Medulla oblongata (tissue), 1 donor: ENCODE measurements around the gene PLAU.
"Not testable (repeated sequence)": the region's sequence is repeated elsewhere in the genome, so short reads cannot be mapped to it uniquely, and the experiment has no call there.

Experiments used
- DNase-seq: peaks from one replicate; pipeline ENCODE4 v3.0.0-alpha.2; 2015; ENCODE audit errors: extremely low spot score

The PLAU gene

GRCh38 chr10:73950155-73950948 is 39.4 kb downstream of the PLAU start:
- no peak for DNase-seq

- DNase-seq = no peak
Observed at GRCh38 chr10:73953665-73954064, 42.7 kb downstream of the PLAU start.

DNA sequence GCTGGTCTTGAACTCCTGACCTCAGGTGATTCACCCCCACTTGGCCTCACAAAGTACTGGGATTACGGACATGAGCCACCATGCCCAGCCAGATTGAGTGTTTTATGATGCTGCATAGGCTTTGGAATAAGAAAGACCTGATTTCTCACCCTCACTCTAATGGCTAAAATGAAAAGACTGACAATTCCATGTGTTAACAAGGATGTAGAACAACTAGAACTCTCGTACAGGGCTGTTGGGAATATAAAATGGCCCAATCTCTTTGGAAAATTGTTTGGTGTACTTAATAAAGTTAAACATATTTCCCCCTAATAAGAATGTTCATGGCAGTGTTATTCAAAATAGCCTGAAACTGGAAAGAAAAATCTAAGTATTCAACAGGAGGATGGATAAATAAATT is 43.8 kb downstream of the PLAU start:
- no peak for DNase-seq

- DNase-seq = no peak
Observed at GRCh38 chr10:73955719-73956118, 44.8 kb downstream of the PLAU start.

DNA sequence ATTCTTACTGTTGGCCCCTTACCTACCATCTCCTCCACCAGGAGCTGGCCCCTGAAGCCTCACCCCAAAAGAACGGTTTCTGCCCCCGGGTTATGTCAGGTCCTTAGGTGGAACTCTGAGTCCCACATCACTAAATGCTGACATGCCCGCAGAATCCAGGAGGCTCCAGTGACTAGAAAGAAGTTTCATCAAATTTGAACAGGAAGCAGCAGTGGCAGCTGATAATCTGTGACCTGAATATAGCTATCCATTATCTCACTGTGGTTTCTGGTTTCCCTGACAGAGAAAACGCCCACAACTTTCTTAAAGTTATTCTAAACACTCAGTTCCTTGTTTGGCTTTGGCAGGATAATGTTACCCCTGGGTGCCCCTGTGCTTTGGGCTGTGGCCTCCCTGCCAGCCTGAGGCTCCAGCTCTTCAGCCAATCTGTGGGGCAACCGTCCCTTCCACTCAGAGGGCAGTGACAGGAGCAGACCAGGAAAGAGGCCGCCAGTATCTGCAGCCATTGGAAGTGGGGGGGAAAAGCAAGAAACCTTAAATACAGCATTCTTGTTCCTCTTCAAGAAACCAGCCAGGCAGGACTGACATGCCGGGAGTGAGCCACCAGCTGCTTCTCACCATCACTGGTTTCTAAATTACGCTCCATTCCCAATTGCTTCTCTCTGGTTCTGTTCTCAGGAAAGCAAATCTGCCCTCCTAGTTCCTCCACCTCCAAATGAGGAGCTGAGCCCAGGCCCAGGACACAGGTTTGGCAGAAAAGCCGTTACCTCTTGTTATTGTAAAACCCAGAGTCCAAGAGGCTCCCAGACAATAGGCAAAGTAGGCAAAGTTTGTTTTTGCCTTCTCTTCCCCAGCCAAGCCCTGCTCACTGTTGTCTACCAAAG is 45.8 kb downstream of the PLAU start:
- peak; percentile 62 for DNase-seq

DNA sequence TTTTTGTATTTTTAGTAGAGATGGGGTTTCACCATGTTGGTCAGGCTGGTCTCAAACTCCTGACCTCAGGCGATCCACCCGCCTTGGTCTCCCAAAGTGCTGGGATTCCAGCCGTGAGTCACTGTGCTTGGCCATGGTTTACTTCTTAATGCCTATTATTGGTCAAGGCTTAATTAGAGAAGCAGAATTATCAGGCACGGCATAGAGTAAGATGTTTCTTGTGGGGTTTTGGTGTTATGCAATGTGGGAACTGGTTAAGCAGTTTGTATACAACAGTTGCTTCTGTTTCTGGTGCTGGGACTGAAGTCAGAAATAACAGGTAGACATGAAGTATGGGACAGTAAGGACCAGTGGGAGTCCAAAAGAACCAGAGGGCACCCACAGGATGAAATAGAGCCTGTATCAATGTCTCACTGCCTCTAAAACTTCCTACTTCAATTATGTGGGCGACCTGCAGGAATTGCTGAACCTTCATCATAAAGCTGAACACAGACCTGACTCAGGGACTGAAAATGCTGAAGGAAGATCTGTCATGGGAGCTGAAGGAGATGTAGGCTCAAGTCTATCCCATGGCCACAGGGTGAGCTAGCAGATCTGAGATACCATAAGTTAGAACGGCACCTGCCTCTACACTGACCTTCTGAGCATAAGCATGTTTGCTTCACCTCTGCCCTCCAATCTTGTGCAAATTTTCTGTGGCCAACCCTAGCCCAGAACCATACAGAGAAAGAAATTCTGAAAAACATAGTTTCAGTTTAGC is 48.7 kb downstream of the PLAU start:
- DNase-seq = no peak

DNA sequence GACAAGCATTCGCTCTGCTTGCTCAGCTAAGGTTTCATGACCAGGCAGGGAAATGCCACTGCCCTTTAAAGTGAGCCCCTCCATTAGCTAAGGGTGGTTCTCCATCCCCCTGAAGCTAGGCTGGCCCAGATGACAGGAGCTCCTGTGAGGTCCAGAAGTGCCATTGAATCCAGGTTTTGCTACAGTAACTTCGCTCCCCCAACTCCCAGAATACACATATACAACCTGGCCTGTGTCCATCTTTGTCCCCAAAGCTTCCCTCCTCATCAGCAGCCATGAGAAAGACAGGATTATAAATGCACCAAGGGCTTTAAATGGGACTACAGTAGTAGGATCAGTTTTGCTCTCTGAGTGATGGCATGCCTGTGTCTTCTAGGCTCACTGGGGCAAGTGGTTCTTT is 51.5 kb downstream of the PLAU start:
- DNase-seq = no peak

- DNase-seq = not testable (repeated sequence)
Observed at GRCh38 chr10:73963533-73963932, 52.6 kb downstream of the PLAU start.

DNA sequence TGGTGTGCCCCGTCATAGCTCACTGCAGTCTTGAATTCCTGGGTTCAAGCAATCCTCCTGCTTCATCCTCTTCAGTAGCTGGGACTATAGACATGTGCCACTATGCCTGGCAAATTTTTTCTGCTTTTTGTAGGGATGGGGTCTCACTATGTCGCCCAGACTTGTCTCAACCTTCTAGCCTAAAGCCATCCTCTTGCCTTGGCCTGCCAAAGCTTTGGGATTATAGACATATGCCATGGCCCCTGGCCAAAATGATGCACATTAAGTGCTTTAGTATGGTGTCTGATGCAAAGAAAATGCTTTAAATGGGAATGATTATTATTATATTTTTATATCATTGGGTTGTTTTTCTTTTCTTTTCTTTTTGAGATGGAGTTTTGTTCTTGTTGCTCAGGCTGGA is 53.8 kb downstream of the PLAU start:
- no peak for DNase-seq

DNA sequence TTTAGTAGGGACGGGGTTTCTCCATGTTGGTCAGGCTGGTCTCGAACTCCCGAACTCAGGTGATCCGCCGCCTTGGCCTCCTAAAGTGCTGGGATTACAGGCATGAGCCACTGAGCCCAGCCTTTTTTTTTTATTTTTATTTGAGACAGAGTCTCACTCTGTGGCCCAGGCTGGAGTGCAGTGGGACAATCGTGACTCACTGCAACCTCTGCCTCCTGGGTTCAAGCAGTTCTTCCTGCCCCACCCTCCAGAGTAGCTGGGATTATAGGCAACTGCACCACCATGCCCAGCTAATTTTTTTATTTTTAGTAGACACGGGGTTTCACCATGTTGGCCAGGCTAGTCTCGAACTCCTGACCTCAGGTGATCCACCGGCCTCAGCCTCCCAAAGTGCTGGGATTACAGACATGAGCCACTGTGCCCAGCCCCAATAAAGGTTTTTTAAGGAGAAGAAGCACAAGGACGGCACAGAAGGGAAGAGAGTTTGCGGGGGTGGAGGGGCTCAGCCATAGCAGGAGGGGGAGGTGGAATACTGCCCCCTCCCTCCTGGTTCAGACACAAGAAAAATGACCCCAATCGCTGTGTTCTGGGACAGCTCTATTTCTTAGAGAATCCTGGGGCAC is 54.4 kb downstream of the PLAU start:
- DNase-seq = not testable (repeated sequence)

GRCh38 chr10:73965890-73966768 is 55.2 kb downstream of the PLAU start:
- DNase-seq = peak; percentile 26

DNA sequence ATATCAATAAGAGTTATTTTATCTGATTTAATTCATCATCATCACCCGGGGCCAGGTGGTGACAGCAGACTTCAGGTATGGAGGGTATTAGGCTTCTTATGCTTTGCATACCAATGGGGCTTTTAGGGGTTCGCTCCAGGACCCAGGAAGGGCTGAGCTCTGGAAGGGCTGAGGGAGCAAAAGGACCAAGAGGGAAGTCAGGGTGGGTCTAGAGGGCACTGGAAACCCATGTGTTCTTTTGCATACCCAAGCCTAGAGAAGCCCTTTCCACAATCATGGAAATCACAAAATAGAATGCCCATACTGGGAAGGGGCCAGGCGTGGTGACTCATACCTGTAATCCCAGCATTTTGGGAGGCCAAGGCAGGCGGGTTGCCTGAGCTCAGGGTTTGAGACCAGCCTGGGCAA is 56.1 kb downstream of the PLAU start:
- no peak for DNase-seq
